Fibroblast of mammary gland (primary cell): ENCODE measurements around the gene CAD.

Source experiments
- DNase-seq: peaks from one replicate; pipeline ENCODE4 v3.0.0-alpha.2; 2010; ENCODE audit warnings: low read depth
- H3K4me3 ChIP-seq: 2 replicates; pipeline ENCODE4 v1.5.1; 2011; ENCODE audit warnings: low read depth, mild to moderate bottlenecking, low read length, moderate library complexity; ENCODE audit not compliant: control insufficient read depth
- CTCF ChIP-seq: conservative IDR thresholded peaks from 2 replicates; pipeline ENCODE4 v1.5.1; 2011; ENCODE audit warnings: low read depth, low read length, inconsistent platforms; ENCODE audit not compliant: control insufficient read depth, insufficient read depth

Gene CAD

GRCh38 chr2:27237341-27237945, 20.3 kb downstream of the CAD start:
- no peak for TF ChIP-seq CTCF
- no peak overlapping the region for H3K4me3 ChIP-seq
- no peak for DNase-seq

- no peak for TF ChIP-seq CTCF
- no peak overlapping the region for H3K4me3 ChIP-seq
- DNase-seq, result no peak
These were observed 21.8 kb downstream of the CAD start for GRCh38 chr2:27238976-27239375.

GRCh38 chr2:27240406-27240805, 23.2 kb downstream of the CAD start:
- no peak overlapping the region for H3K4me3 ChIP-seq
- no peak for DNase-seq
- TF ChIP-seq CTCF, result no peak

- no peak for TF ChIP-seq CTCF
- H3K4me3 ChIP-seq, result no peak overlapping the region
- DNase-seq, result no peak
These were observed 24.8 kb downstream of the CAD start for GRCh38 chr2:27241761-27242613.

- no peak for TF ChIP-seq CTCF
- H3K4me3 ChIP-seq, result no peak overlapping the region
- DNase-seq, result no peak
These were observed 25.4 kb downstream of the CAD start for GRCh38 chr2:27242614-27242951.

- no peak overlapping the region for H3K4me3 ChIP-seq
- no peak for TF ChIP-seq CTCF
- no peak for DNase-seq
These were observed 26.4 kb downstream of the CAD start for GRCh38 chr2:27243391-27244130.
